ENCODE results near the gene COL4A3. TPM values are rescaled to one million over a fixed set of nuclear protein-coding genes. Genes with fewer than 3 reads are reported as not detected.

COL4A3 gene
- under 0.01 and 1.1 TPM in 2 replicates for total RNA-seq

GRCh38 chr2:227163998-227164762 lies at the start of gene COL4A3, which contains the start of gene COL4A4:
COL4A3 (plus strand) TSS chr2:227164624; CDS start chr2:227164727, 103 bp downstream.
COL4A4 (minus strand) TSS chr2:227164205; CDS start chr2:227147483, 16,722 bp downstream.
- no peak for TF ChIP-seq CTCF (conservative IDR thresholded peaks at IDR 0.05; ENCODE audit: low read depth, low read length)
- no peak for DNase-seq (ENCODE audit: low read depth)
- H3K4me3 ChIP-seq (ENCODE audit: low read depth, low read length), result peak within 1 kb of the TSS; percentile 84

- no peak overlapping the region for H3K4me3 ChIP-seq (ENCODE audit: low read depth, low read length)
- DNase-seq (ENCODE audit: low read depth), result no peak
- TF ChIP-seq CTCF (conservative IDR thresholded peaks at IDR 0.05; ENCODE audit: low read depth, low read length), result no peak
Observed at GRCh38 chr2:227115761-227116160, 48.7 kb upstream of the COL4A3 start.

GRCh38 chr2:227117027-227117426 lies 47.4 kb upstream of the COL4A3 start:
- no peak for DNase-seq (ENCODE audit: low read depth)
- TF ChIP-seq CTCF (conservative IDR thresholded peaks at IDR 0.05; ENCODE audit: low read depth, low read length), result no peak
- H3K4me3 ChIP-seq (ENCODE audit: low read depth, low read length), result no peak overlapping the region

- TF ChIP-seq CTCF (conservative IDR thresholded peaks at IDR 0.05; ENCODE audit: low read depth, low read length), result no peak
- no peak for DNase-seq (ENCODE audit: low read depth)
- no peak overlapping the region for H3K4me3 ChIP-seq (ENCODE audit: low read depth, low read length)
Observed at GRCh38 chr2:227117852-227118251, 46.6 kb upstream of the COL4A3 start.

- H3K4me3 ChIP-seq (ENCODE audit: low read depth, low read length), result no peak overlapping the region
- no peak for DNase-seq (ENCODE audit: low read depth)
- TF ChIP-seq CTCF (conservative IDR thresholded peaks at IDR 0.05; ENCODE audit: low read depth, low read length), result no peak
Observed at GRCh38 chr2:227118353-227118752, 46.1 kb upstream of the COL4A3 start.

- TF ChIP-seq CTCF (conservative IDR thresholded peaks at IDR 0.05; ENCODE audit: low read depth, low read length), result no peak
- H3K4me3 ChIP-seq (ENCODE audit: low read depth, low read length), result no peak overlapping the region
- DNase-seq (ENCODE audit: low read depth), result no peak
Observed at GRCh38 chr2:227123697-227124096, 40.7 kb upstream of the COL4A3 start.

GRCh38 chr2:227124811-227125210 lies 39.6 kb upstream of the COL4A3 start:
- no peak for TF ChIP-seq CTCF (conservative IDR thresholded peaks at IDR 0.05; ENCODE audit: low read depth, low read length)
- no peak overlapping the region for H3K4me3 ChIP-seq (ENCODE audit: low read depth, low read length)
- no peak for DNase-seq (ENCODE audit: low read depth)

All from epithelial cell of proximal tubule (primary cell).